ENCODE results near the gene KRT33A.
"Not testable (repeated sequence)": the region's sequence is repeated elsewhere in the genome, so short reads cannot be mapped to it uniquely, and the experiment has no call there.

Gene KRT33A

GRCh38 chr17:41350381-41350878 is at the start of gene KRT33A:
Gene KRT33A (minus strand): TSS chr17:41350828. CDS start chr17:41350767, 61 bp downstream.
- DNase-seq (ENCODE audit: low read depth in 2 of 2) = not testable (repeated sequence)

DNA sequence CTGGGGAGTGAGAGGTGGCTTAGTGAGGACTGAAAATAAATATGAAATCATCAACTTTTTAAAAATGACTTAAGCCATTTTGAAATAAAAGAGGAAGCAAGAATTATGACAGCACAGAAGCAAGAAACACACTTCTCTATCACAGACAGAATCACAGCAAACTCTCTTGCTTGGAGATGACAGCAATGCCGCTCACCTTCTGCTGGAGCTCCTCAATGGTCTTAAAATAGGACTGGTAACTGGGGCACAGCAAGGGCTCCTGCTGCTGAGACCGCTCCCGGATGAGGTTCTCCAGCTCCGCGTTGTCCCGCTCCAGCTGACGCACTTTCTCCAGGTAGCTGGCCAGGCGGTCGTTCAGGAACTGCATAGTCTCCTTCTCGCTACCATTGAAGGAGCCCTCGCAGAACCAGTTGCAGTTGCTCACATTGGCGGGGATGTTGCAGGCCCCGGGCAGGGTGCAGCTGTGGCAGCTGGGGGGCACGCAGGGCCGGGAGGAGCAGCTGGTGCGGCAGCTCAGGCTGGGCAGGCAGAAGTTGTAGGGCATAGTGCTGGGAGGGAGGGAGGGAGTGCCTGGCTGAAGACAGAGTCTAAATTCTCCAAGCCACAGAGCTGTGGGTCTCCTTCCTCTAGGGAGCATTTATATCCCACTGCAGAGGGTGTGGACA is 46.5 kb upstream of the KRT33A start, which contains the start of gene KRT31:
Gene KRT31 (minus strand): TSS at position 613 of the 665 bp plus-strand sequence. CDS start 69 bp downstream, at position 544.
- no peak for DNase-seq (ENCODE audit: low read depth in 2 of 2)

DNA sequence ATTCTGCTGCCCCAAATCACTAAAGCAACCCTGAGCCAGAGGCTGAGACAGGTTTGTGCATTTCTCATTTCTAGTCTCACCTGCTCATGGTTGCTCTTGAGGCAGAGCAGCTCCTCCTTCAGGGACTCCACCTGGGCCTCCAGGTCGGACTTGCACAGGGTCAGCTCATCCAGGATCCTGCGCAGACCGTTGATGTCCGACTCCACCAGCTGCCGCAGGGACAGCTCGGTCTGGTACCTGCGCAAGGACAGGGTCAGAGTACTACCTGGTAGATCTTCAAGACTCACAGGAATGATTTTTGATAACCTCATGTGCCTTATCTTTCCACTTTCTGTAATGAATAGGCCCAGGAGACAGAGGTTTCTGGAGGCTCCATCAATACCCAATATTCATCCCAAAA is 45.7 kb upstream of the KRT33A start:
- no peak for DNase-seq (ENCODE audit: low read depth in 2 of 2)

DNA sequence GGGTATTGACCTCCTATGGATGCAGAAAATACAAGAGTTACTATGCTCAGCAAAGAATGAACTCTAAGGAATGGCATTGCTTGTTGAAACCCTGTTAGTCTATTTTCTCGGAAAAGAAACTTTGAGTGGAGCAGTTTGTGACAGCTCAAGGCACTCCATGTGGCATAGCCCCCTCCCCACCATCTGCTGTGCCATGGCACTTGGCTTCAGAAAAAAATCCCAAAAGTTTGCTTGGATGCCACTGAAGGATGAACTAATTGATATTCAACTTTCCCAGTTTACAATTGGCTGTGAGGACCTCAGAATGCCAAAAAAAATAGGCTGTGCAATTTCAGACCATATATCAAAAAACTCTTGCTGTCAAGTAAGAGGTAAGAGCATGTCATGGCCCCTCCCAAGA is 45.0 kb upstream of the KRT33A start:
- DNase-seq (ENCODE audit: low read depth in 2 of 2) = no peak

GRCh38 chr17:41395044-41395443 is 44.4 kb upstream of the KRT33A start:
- not testable (repeated sequence) for DNase-seq (ENCODE audit: low read depth in 2 of 2)

GRCh38 chr17:41394254-41394996 is 43.8 kb upstream of the KRT33A start:
- no peak for DNase-seq (ENCODE audit: low read depth in 2 of 2)

DNA sequence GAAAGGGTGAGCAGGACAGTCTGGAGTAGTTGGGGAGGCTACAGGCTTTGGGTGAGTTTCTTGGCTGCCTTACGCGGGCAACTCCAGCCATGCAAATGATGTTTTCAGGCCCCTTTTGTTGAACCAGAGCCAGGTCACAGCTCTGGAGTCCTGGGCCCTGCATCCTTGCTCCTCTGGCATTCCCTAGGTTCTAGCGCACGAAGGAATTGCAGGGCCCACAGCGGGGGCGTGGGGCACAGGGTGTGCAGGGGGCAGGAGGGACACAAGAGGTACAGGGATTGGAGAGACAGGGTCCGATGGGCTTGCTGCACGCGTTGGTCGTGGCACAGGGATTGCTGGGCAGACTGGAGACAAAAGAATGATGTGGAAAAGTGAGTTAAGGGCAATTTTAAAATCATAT is 43.2 kb upstream of the KRT33A start:
- DNase-seq (ENCODE audit: low read depth in 2 of 2) = no peak

DNA sequence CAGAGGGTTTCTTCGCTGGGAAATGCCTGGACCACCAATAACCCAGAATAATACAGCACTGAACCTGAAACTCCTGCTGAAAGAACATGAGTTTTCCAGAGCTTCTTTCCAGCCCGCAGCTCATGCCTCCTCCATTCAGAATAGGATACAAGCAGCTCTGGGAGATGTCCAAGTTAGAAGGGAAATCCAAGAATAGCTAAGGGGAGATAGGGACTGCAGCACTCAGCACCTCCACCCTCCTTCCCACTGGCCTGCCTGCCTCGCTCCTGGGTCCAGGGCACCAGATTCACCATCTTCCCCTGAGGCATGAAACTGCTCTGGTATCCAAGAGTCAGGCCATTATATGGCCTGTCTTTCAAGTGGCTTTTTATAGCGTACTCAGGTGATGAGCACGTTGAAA is 42.7 kb upstream of the KRT33A start:
- no peak for DNase-seq (ENCODE audit: low read depth in 2 of 2)

DNA sequence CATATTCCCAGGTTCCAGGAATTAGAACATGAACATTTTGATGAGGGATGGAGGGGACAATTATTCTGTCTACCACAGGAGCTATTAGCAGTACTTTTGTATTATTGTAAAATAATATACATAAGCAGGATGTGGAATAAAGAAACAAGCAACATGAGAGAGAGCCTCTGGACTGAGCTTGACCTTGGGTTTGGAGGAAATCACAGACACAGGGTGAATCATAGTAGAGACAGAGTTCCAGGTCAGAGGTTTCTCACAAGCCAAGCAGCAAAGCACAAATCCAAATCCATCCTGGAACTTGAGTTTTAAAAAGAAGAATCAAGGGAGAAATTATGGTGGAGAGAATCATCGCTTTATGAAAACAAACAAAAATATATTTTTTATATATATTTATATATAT is 41.6 kb upstream of the KRT33A start:
- no peak for DNase-seq (ENCODE audit: low read depth in 2 of 2)

GRCh38 chr17:41391535-41391934 is 40.9 kb upstream of the KRT33A start:
- no peak for DNase-seq (ENCODE audit: low read depth in 2 of 2)

- no peak for DNase-seq (ENCODE audit: low read depth in 2 of 2)
Observed at GRCh38 chr17:41390411-41390938, 39.8 kb upstream of the KRT33A start.

DNA sequence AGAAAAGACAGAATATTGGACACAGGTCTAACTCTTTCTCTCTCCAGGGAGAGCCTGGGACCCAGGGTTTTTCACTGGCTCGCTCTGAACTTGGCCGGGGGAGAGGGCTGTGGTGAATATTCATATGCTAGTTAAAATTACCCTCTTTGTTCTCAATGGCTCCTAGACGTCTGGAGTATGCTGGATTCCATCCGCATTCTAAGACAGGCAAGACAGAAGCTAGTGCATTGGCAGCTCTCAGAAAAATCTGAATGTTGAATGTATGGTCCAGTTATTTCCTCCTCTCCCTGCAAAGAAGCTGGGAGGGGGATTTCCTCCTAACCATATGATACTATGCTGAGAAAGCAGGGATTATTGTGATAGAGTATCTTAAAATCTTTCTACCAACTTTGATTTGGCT is 37.0 kb upstream of the KRT33A start:
- DNase-seq (ENCODE audit: low read depth in 2 of 2) = no peak

GRCh38 chr17:41386227-41386626 is 35.6 kb upstream of the KRT33A start:
- DNase-seq (ENCODE audit: low read depth in 2 of 2) = no peak

- no peak for DNase-seq (ENCODE audit: low read depth in 2 of 2)
Observed at GRCh38 chr17:41383690-41384089, 33.1 kb upstream of the KRT33A start.

DNA sequence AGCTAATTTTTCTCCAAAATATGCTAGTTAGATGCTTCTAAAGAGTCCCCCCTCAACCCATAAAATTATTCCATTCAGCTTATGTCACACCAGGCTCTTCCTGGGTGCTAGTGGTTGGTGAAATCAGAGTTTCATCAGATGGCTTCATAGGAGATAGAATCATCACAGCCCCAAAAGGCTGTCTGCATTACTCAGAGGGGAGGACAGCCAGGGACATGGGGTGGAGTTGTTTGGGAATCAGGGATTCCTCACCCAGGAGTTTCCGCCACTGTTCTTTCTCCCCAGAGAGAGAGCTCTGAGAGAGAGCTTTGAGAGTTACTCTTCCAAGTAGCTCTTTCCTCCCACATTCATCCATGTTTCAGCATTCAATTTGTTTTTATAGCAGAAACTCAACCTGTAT is 31.8 kb upstream of the KRT33A start:
- no peak for DNase-seq (ENCODE audit: low read depth in 2 of 2)

DNA sequence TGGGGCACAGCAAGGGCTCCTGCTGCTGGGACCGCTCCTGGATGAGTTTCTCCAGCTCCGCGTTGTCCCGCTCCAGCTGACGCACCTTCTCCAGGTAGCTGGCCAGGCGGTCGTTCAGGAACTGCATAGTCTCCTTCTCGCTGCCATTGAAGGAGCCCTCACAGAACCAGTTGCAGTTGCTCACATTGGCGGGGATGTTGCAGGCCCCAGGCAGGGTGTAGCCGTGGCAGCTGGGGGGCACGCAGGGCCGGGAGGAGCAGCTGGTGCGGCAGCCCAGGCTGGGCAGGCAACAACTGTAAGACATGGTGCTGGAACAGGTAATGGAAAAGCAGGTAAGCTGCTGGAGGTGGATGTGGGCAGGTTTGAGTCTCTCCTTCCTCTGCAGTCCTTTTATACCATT is 31.3 kb upstream of the KRT33A start, which contains the start of gene KRT34:
Gene KRT34 (minus strand): TSS at position 364 of the 400 bp plus-strand sequence. CDS start 60 bp downstream, at position 304.
- not testable (repeated sequence) for DNase-seq (ENCODE audit: low read depth in 2 of 2)

DNA sequence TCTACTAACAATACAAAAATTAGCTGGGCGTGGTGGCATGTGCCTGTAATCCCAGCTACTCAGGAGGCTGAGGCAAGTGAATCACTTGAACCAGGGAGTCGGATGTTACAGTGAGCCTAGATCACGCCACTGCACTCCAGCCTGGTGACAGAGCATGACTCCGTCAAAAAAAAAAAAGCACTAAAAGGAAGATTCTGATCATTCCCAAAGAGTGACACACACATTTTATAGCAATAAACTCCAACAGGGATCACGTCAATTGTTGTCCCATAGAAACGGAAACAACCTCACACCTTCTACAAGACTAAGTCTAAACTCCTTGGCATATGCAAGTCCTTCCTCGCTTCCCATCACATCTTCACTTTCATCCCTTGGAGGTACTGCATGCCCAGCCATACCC is 29.5 kb upstream of the KRT33A start:
- not testable (repeated sequence) for DNase-seq (ENCODE audit: low read depth in 2 of 2)

DNA sequence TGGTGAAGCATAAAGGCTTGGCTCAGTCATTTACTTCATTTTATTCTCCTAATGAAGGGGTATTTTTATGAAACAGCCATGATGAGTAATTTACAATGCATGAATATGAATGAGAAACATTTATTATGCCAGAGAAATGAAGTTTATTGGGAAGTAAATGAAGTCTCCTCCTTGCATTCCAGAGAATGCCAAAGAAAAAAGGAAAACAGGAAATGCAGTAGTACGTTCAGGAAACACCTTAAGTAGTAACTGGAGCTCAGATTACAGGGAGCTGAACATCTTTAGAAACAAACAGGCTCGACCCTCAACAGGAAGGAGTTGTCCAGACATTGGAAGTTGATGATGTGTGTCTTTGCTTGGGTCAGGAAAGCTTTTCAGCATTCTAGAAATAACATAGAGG is 26.9 kb upstream of the KRT33A start:
- no peak for DNase-seq (ENCODE audit: low read depth in 2 of 2)

- no peak for DNase-seq (ENCODE audit: low read depth in 2 of 2)
Observed at GRCh38 chr17:41369713-41370112, 19.1 kb upstream of the KRT33A start, which contains the start of gene KRT33B. Gene KRT33B (minus strand): TSS chr17:41369813. CDS start chr17:41369750, 63 bp downstream.

DNA sequence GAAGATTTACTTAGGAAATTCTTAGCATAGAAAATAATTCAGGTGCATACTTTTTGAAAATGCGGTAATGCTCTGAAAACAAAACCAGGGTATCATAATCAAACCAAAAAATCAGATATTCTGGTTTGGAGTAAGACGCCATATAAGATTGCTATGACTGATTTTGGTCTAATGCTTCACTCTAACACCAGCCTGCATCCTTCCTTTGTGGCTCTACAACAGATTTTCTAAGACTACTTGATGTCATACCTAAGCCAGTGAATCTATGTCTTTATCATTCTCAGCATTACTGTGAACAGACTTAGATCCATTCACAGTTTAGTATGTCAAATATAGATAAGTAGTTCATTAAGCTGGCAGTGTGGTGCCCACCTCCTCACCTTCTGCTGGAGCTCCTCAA is 18.4 kb upstream of the KRT33A start:
- no peak for DNase-seq (ENCODE audit: low read depth in 2 of 2)

DNA sequence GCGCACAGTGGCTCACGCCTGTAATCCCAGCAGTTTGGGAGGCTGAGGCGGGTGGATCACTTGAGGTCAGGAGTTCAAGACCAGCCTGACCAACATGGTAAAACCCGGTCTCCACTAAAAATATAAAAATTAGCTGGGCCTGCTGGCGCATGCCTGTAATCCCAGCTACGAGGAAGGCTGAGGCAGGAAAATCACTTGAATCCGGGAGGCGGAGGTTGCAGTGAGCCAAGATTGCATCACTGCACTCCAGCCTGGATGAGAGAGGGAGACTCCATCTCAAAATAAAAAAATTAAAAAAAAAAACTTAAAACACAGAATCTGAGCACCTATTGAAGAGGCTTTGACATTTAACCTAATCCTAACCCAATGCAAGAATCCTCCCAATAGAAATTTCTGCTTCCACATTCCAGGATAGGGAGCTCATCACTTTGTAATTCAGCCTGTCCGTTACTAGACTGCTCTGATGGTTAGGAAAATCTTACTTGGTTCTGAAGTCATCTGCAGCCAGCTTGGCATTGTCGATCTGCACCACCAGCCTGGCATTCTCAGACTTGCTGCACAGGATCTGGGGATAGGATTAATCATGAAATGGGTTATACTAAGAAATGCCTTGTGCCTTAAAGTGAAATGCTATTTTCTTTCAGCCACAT is 16.9 kb upstream of the KRT33A start:
- DNase-seq (ENCODE audit: low read depth in 2 of 2) = no peak

DNA sequence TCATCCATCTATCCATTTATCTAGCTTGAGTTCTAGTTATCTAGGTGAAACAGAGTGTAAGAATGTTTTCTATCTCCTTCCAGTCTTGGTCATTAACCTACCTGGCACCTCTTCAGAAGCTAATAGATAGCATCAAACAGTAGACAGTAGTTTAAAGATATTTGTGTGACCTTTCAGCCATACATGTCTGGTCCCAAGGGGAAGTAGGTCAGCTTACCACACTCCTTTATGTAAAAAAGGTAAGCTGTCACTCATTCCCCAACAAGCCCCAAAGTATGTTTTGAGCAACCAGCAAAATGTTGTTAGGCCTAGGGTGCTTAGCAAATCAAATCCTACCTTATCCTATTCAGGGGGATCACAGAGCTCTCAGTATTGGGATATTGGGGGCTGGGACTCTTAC is 15.4 kb upstream of the KRT33A start:
- DNase-seq (ENCODE audit: low read depth in 2 of 2) = no peak
